HG03039 (cell line): ENCODE measurements around the gene ZFP91.

Experiments used
- ATAC-seq: cut with Tn5 transposase; IDR thresholded peaks from one replicate; pipeline ENCODE4 v1.9.1; 2021; ENCODE audit warnings: mild to moderate bottlenecking, moderate library complexity; ENCODE audit not compliant: unreplicated experiment

Gene ZFP91

GRCh38 chr11:58582437-58582836 lies 3.6 kb downstream of the ZFP91 start:
- no peak for ATAC-seq

- no peak for ATAC-seq
These were observed 8.1 kb downstream of the ZFP91 start for GRCh38 chr11:58586998-58587397.

DNA sequence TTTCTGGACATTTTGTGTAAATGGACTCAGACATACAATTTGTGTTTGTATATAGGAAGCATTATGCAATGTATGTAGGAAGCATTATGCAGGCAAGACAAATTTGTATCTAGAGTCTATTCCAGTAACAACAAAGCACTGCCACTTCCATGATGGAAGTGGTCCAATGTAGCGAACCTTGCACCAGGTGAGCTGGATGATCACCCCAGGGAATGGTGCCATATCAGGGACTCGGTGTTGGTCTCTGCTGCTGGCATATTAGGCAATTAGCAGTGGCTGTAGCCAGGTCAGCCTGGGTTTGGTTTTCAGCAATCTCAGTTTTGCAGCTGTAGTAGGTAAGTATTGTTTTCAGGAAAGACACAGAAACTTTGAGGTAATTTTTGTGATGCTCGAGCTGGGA lies 12.8 kb downstream of the ZFP91 start:
- ATAC-seq = no peak

DNA sequence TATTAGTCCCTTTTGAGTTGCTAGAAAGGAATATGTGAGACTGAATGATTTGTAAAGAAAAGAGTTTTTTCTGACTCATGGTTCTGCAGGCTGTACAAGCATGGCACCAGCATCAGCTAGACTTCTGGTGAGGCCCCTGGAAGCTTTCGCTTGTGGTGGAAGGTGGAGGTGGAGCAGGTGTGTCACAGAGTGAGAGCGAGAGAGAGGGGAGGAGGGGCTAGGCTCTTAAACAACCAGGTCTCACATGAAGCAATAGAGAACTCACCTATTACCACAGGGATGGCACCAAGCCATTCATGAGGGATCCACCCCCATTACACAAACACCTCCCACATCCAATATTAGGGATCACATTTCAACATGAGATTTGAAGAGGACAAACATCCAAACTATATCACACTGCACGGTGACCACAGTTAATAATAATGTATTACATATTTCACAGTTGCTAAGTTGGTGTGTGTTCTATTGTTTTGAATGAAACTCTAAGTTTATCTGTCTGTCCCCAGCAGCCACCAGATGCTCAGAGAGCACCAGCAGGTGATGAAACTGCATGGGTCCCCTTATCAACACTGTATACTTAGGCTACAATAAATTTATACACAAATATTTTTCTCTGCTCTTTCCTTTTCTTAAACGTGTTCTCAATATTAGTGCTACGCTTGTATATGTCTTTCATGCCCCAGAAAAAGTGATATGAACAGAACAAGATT lies 14.1 kb downstream of the ZFP91 start:
- ATAC-seq = no peak

DNA sequence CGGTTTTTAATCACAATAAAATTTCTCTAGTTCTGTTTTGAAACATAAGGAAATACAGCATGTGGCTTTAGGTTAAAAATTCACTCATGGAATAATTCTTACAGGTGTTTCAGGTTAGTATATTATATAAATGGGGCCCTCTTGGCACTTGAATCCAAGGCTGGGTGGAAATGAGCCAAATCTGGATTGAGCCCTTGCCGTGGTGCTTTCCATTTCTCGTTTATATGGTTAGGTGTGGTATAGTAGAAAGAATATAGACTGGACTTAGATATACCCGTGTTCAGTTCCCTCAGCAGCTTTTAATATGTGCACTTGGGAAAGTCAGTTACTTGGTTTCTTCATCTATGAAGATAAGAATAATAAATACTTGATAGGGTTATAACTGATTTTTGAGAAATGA lies 16.0 kb downstream of the ZFP91 start:
- no peak for ATAC-seq

DNA sequence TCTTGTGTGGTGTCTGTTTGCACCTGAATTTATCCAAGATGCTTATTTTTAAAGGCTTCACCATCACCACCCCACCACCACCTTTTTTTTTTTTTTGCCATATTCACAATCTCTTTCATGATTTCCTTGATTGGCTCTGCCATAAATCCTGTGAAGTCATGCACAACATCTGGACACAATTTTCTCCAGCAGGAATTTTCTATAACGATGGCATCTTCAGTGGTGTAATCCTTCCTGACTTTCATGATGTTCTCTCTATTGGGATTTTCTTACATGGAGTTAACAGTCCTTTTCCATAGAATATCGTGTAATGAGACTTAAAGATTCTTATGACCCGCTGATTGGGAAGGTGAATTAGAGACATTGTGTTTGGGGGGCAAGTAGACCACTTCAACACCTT lies 17.8 kb downstream of the ZFP91 start:
- ATAC-seq = no peak

DNA sequence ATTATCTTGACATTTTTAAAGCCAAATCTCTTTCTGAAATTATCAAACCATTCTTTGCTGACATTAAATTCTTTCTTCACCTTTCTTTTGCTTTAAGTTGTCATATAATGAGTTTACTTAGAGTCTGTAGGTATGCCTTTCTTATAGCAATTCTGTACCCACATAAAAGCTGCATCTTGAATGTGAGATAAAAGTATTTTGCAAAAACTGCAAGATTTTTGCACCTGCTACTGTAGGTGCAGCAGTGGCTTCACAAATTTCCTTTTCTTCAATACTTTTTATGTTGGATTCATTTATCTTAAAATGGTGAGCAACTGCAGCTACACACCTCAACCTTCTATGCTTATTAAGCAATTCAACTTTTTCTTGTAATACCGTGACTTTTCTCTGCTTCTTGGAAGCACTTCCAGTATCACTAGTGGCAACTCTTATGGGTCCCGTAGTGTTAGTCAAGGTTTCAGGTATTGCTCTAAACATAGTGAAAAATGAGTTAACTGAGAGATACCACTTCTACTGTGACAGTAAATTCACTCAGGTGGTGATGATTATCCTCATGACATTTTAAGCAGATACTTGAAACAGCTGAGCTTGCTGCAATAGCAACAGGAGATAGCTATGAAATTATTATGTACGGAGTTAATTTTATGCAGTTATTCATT lies 18.8 kb downstream of the ZFP91 start:
- no peak for ATAC-seq

DNA sequence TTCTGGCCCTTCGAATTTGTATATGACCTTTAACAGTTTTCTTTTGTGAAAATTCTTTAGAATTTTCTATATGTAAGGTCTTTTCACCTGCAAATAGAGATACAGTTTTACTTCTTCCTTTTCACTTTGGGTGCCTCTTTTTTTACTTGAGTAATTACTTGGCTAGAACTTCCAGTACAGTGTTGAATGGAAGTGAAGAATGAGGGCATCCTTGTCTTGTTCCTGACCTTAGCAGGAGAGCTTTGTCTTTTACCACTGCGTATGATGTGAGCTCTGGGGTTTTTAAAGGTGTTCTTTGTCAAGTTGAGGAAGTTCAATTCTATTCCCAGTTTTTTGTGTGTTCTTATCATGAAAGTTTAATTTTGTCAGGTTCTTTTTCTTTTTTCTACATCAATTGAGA lies 21.6 kb downstream of the ZFP91 start:
- ATAC-seq = no peak

- ATAC-seq = no peak
These were observed 28.3 kb downstream of the ZFP91 start for GRCh38 chr11:58606930-58607714.

DNA sequence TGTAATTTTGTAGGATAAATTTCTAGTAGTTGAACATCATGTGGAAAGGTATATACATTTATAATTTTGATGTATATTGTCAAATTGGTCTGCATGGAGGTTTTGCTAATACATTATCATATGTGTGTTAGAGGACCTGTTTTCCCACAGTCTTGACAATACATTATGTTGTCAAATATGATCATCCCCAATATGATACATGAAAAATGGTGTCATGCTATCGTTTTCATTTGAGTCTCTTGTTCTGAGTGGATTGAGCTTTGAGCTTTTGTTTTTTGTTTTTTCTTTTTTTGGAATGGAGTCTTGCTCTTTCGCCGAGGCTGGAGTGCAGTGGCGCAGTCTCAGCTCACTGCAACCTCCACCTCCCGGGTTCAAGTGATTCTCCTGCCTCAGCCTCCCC lies 29.5 kb downstream of the ZFP91 start:
- no peak for ATAC-seq

DNA sequence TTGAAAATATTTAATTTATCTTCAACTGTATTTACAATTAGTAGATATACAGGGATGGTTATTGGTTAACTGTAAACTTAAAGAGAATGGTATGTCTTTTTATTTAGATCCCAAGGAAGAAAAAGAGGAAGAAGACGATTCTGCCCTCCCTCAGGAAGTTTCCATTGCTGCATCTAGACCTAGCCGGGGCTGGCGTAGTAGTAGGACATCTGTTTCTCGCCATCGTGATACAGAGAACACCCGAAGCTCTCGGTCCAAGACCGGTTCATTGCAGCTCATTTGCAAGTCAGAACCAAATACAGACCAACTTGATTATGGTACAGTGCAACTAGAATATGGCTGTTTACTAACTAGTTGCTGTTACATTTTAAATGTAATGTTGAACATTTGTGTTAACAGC lies 30.9 kb downstream of the ZFP91 start:
- ATAC-seq = no peak

- no peak for ATAC-seq
These were observed 34.4 kb downstream of the ZFP91 start for GRCh38 chr11:58613228-58613627.

GRCh38 chr11:58615559-58615958 lies 36.7 kb downstream of the ZFP91 start:
- ATAC-seq = no peak

GRCh38 chr11:58616594-58616993 lies 37.7 kb downstream of the ZFP91 start:
- no peak for ATAC-seq

GRCh38 chr11:58617976-58618557 lies 39.2 kb downstream of the ZFP91 start:
- ATAC-seq = no peak

- no peak for ATAC-seq
These were observed 42.9 kb downstream of the ZFP91 start for GRCh38 chr11:58621586-58622262.

DNA sequence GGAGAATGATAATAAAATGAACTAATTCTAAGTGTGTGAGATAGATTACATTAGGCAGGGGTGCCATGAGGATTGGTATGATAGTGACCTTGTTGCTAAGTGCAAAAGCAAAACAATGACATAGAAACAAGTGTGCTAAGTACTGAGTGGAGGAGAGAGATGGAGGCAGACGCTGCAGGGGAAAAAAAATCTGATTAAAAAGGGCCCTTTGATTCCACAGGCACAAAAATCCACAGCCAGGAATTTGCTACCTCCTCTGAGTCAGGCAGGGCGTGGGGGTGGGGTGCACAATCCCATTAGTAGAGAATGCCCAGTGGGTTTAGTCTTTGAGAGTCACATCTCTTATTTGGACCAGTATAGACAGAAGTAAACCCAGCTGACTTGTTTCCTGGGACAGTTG lies 43.5 kb downstream of the ZFP91 start, which contains the start of gene CNTF:
Gene CNTF (plus strand): TSS at position 322 of the 400 bp plus-strand sequence. CDS start 88 bp downstream, outside the sequence.
- ATAC-seq = no peak

DNA sequence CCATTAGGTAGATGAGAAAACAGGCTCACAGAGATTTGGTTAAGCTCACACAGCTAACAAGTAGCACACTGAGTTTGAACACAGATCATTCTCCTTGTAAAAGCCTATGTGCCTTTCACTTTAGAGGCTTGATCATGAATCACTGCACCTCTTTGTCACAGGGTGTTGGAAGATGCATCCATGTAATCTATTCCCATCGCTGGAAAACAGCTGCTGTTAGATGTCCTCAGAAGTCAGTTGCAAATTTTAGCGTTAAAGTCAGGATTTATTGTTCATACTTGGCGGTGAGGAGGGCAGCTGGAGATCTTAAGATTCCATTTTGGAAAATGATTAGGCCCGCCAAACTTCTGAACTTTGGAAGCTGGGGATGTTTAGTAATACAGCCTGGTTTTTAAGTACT lies 46.2 kb downstream of the ZFP91 start:
- no peak for ATAC-seq

DNA sequence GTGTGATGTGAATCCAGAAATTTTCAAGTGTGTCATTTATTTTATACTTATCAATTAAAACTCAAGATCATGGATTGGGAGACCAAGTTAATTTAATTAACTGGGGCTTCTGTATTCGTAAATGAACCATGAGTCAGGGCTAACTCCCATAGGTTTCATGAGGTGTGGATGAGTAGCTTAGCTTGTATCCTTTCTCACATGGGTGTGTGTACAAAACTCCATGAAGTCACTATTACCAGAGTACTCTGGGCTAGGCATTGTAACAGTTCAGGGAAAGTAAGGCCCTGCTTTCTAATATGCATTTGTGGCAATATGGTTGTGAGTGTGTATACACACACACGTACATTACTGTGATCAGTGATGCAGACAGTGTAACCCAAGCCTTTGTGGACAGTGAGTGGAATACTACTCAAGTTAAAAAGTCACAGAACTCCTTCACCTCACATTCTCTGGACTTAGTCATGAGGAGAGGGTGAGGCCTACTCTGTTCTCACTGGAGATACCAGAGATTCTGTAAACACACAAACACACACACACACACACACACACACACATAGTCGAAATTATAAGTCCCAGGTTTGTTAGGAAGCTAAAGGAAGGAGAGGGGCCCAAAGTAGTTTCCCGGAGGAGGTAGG lies 47.1 kb downstream of the ZFP91 start:
- ATAC-seq = no peak

GRCh38 chr11:58626934-58627483 lies 48.1 kb downstream of the ZFP91 start:
- no peak for ATAC-seq
